ENCODE data around the gene APOE.
"Not testable (repeated sequence)": the region's sequence is repeated elsewhere in the genome, so short reads cannot be mapped to it uniquely, and the experiment has no call there.

APOE gene

GRCh38 chr19:44905437-44906160 lies at the start of gene APOE:
Gene APOE, plus strand, starts transcription at chr19:44905796. Its CDS starts 829 bp downstream, at chr19:44906625.
- peak in 40 of 56 donors; percentile 6 to 75 (median 42) for DNase-seq

GRCh38 chr19:44856421-44857083 lies 49.0 kb upstream of the APOE start:
- peak in 7 of 56 donors; percentile 1 to 26 (median 20) for DNase-seq

- no peak for DNase-seq
Measured at GRCh38 chr19:44857837-44858236, 47.8 kb upstream of the APOE start.

GRCh38 chr19:44861576-44861975 lies 44.0 kb upstream of the APOE start:
- not testable (repeated sequence) for DNase-seq

- no peak for DNase-seq
Measured at GRCh38 chr19:44863990-44864389, 41.6 kb upstream of the APOE start.

- peak in 15 of 56 donors; percentile 9 to 51 (median 26) for DNase-seq
Measured at GRCh38 chr19:44865196-44865767, 40.3 kb upstream of the APOE start.

GRCh38 chr19:44866664-44867063 lies 38.9 kb upstream of the APOE start:
- no peak for DNase-seq

- DNase-seq, result no peak
Measured at GRCh38 chr19:44867578-44867977, 38.0 kb upstream of the APOE start.

- peak in 5 of 56 donors; percentile 4 to 11 (median 8) for DNase-seq
Measured at GRCh38 chr19:44869733-44870470, 35.7 kb upstream of the APOE start.

- DNase-seq, result no peak
Measured at GRCh38 chr19:44871809-44872208, 33.8 kb upstream of the APOE start.

- no peak for DNase-seq
Measured at GRCh38 chr19:44872661-44873060, 32.9 kb upstream of the APOE start.

- no peak for DNase-seq
Measured at GRCh38 chr19:44874317-44874716, 31.3 kb upstream of the APOE start.

GRCh38 chr19:44875666-44876451 lies 29.7 kb upstream of the APOE start:
- no peak for DNase-seq

- DNase-seq, result no peak
Measured at GRCh38 chr19:44876930-44877535, 28.6 kb upstream of the APOE start.

GRCh38 chr19:44878120-44878865 lies 27.3 kb upstream of the APOE start:
- no peak for DNase-seq

- DNase-seq, result no peak
Measured at GRCh38 chr19:44879309-44880065, 26.1 kb upstream of the APOE start.

- no peak for DNase-seq
Measured at GRCh38 chr19:44882063-44882462, 23.5 kb upstream of the APOE start.

GRCh38 chr19:44882619-44883397 lies 22.8 kb upstream of the APOE start:
- DNase-seq, result not testable (repeated sequence)
